CD14-positive monocyte (primary cell): Measurements from ENCODE around the gene NTN5. TPM values are rescaled to one million over a fixed set of nuclear protein-coding genes. Genes with fewer than 3 reads are reported as not detected.

ENCODE experiments used
- DNase-seq, 3 donors: peaks; one replicate each; pipeline ENCODE4 v3.0.0-alpha.2; 2011 to 2022
- H2AFZ ChIP-seq: 2 replicates; pipeline ENCODE4 v1.6.0; 2012; ENCODE audit warnings: mild to moderate bottlenecking, low read depth, low read length, inconsistent platforms; ENCODE audit not compliant: insufficient read depth, poor library complexity, severe bottlenecking
- H3K27ac ChIP-seq, 2 donors: 1 replicate in 1 of 2; 2 replicates in 1 of 2; pipeline ENCODE4 v1.5.1; 2012 to 2013; ENCODE audit warnings: low read length in 2 of 2, control low read depth in 1 of 2, inconsistent platforms in 1 of 2, low read depth in 1 of 2, mild to moderate bottlenecking in 1 of 2
- H3K27me3 ChIP-seq, 2 donors: one replicate each; pipeline versions ENCODE4 v1.6.0 to v1.6.1; 2011 to 2013; ENCODE audit warnings: low read length in 2 of 2; ENCODE audit not compliant: control insufficient read depth in 2 of 2, insufficient read depth in 2 of 2
- H3K36me3 ChIP-seq, 2 donors: replicated peaks in 1 of 2; 1 replicate in 1 of 2; 2 replicates in 1 of 2; pipeline versions ENCODE4 v1.5.1 to v1.6.1; 2012 to 2013; ENCODE audit warnings: low read length in 2 of 2, control low read depth in 1 of 2, inconsistent platforms in 1 of 2, mild to moderate bottlenecking in 1 of 2; ENCODE audit not compliant: insufficient read depth in 2 of 2, control insufficient read depth in 1 of 2
- H3K4me1 ChIP-seq, 2 donors: 1 replicate in 1 of 2; 2 replicates in 1 of 2; pipeline versions ENCODE4 v1.5.1 to v1.6.1; 2012 to 2013; ENCODE audit warnings: low read length in 2 of 2, control low read depth in 1 of 2, inconsistent platforms in 1 of 2, mild to moderate bottlenecking in 1 of 2, moderate library complexity in 1 of 2; ENCODE audit not compliant: insufficient read depth in 2 of 2, control insufficient read depth in 1 of 2
- H3K4me2 ChIP-seq: replicated peaks from 2 replicates; pipeline ENCODE3; 2012; ENCODE audit warnings: low read length, moderate library complexity, mild to moderate bottlenecking; ENCODE audit not compliant: poor library complexity, severe bottlenecking; ENCODE audit errors: extremely low read depth
- H3K4me3 ChIP-seq, 3 experiments: fragments of 200-600 bp in 1 of 3; sonication (generic) in 1 of 3; replicated peaks in 1 of 3; 1 replicate in 2 of 3; 2 replicates in 1 of 3; pipeline ENCODE4 v1.5.1; 2011 to 2013; ENCODE audit warnings: low read length in 3 of 3, mild to moderate bottlenecking in 3 of 3, control low read depth in 2 of 3, low read depth in 2 of 3, inconsistent platforms in 1 of 3, moderate library complexity in 1 of 3
- H3K79me2 ChIP-seq: 2 replicates; pipeline ENCODE4 v1.6.0; 2012; ENCODE audit warnings: mild to moderate bottlenecking, control low read depth, inconsistent platforms, low read length, moderate library complexity; ENCODE audit not compliant: insufficient read depth
- H3K9ac ChIP-seq: 2 replicates; pipeline ENCODE4 v1.6.0; 2017; ENCODE audit warnings: low read length, mild to moderate bottlenecking; ENCODE audit not compliant: insufficient read depth, poor library complexity, severe bottlenecking
- H3K9me3 ChIP-seq, 2 donors: replicated peaks in 1 of 2; 1 replicate in 1 of 2; 2 replicates in 1 of 2; pipeline versions ENCODE4 v1.5.1 to v1.6.1; 2012 to 2013; ENCODE audit warnings: low read length in 2 of 2, control low read depth in 1 of 2; ENCODE audit not compliant: control insufficient read depth in 1 of 2, insufficient read depth in 1 of 2
- H4K20me1 ChIP-seq: 2 replicates; pipeline ENCODE4 v1.6.0; 2012; ENCODE audit warnings: mild to moderate bottlenecking, low read length, control low read depth, moderate library complexity; ENCODE audit not compliant: insufficient read depth
- H3K27ac Mint-ChIP-seq, 7 donors: one replicate each; pipeline ENCODE4 v1.8.0; 2020; ENCODE audit warnings: mild to moderate bottlenecking in 7 of 7, mixed read lengths in 7 of 7, moderate library complexity in 6 of 7, inconsistent platforms in 2 of 7
- H3K27me3 Mint-ChIP-seq, 3 donors: one replicate each; pipeline ENCODE4 v1.8.0; 2021 to 2022; ENCODE audit warnings: low read depth in 3 of 3, mild to moderate bottlenecking in 3 of 3, mixed read lengths in 3 of 3, moderate library complexity in 3 of 3, inconsistent platforms in 1 of 3
- H3K36me3 Mint-ChIP-seq, 2 donors: one replicate each; pipeline ENCODE4 v1.8.0; 2020; ENCODE audit warnings: mixed read lengths in 2 of 2, inconsistent platforms in 1 of 2, mild to moderate bottlenecking in 1 of 2
- H3K4me1 Mint-ChIP-seq: one replicate; pipeline ENCODE4 v1.8.0; 2020; ENCODE audit warnings: mild to moderate bottlenecking, mixed read lengths
- H3K4me3 Mint-ChIP-seq, 2 donors: one replicate each; pipeline ENCODE4 v1.8.0; 2020; ENCODE audit warnings: mild to moderate bottlenecking in 2 of 2, mixed read lengths in 2 of 2, moderate library complexity in 1 of 2
- H3K9me3 Mint-ChIP-seq, 7 donors: one replicate each; pipeline ENCODE4 v1.8.0; 2020 to 2022; ENCODE audit warnings: mixed read lengths in 7 of 7, mild to moderate bottlenecking in 6 of 7, moderate library complexity in 6 of 7, inconsistent platforms in 2 of 7
- CTCF ChIP-seq: fragments of 200-600 bp; IDR thresholded peaks from one replicate; pipeline ENCODE4 v1.8.0; 2022; ENCODE audit warnings: antibody characterized with exemption, mild to moderate bottlenecking
- WGBS: methylation state at CpG from one replicate; pipeline ENCODE4 v1.1.5; 2013; ENCODE audit warnings: missing lambda C conversion rate; ENCODE audit not compliant: insufficient coverage; 5-methylcytosine and 5-hydroxymethylcytosine counted together
- intact Hi-C, 2 donors: fragments of 100-400 bp; cut with micrococcal nuclease; formaldehyde crosslinking; loops; one replicate each; pipeline versions ENCODE4 v1.15.0 to v1.15.1; 2023
- polyA plus RNA-seq, 3 donors: library from polyadenylated mRNA; depleted of rRNA in 1 of 3; unstranded in 2 of 3; stranded (reverse) in 1 of 3; fragments of 300-500 nt in 2 of 3; fragments of >200 nt in 1 of 3; fragmentation: Illumina TruSeq in 2 of 3; gene quantifications; 1 replicate in 2 of 3; 2 replicates in 1 of 3; pipeline ENCODE4 v1.2.3, GENCODE V29; 2012 to 2021

The NTN5 gene
- polyA plus RNA-seq, 3 donors, result 0.44 TPM; not detected in 2

- Mint-ChIP-seq H3K9me3 (peaks cover 0 to 3% (median 0%) of the 10 kb centered on the region in 7 donors), H3K27ac (peak overlapping the region in 3 of 7 donors; percentile 51 to 55 (median 52)), H3K36me3 (peaks cover 0 to 3% of the 10 kb centered on the region in 2 donors), H3K4me3 (peak overlapping the region in 1 of 2 donors; percentile 3), H3K27me3 (peaks cover 11 to 28% (median 25%) of the 10 kb centered on the region in 3 donors), H3K4me1 (peaks cover 43% of the 10 kb centered on the region)
- intact Hi-C loops, result loop anchor here (1.0 to 10.0 kb wide), 6 partner anchors 29 to 191 kb away; partner anchors contain the start of genes HSD17B14 (in 2 of the 2) and MAMSTR (in 1 of the 2)
- Histone ChIP-seq H3K4me2 (peak overlapping the region; percentile 91), H3K79me2 (no peaks in the 10 kb centered on the region), H3K36me3 (no peaks in the 10 kb centered on the region), H3K4me3 (peak overlapping the region in 2 of 3 experiments; percentile 37 to 75), H3K4me1 (peaks cover 30 to 44% of the 10 kb centered on the region in 2 donors), H3K27me3 (peaks cover 0 to 10% of the 10 kb centered on the region in 2 donors), H2AFZ (peak overlapping the region; percentile 83), H3K27ac (no peak overlapping the region), H4K20me1 (no peaks in the 10 kb centered on the region), H3K9me3 (no peaks in the 10 kb centered on the region), H3K9ac (no peak overlapping the region)
- no peak for TF ChIP-seq CTCF
- no peak for DNase-seq
- 0% methylated on average over 5 of the region's 10 CpGs for WGBS
Measured at GRCh38 chr19:48646722-48647216, 26.0 kb downstream of the NTN5 start.

- H3K4me1 Mint-ChIP-seq, result peaks cover 44% of the 10 kb centered on the region
- Histone ChIP-seq H3K27me3 (peaks cover 0 to 10% of the 10 kb centered on the region in 2 donors), H3K27ac (no peak within 1 kb of the TSS), H3K4me1 (peaks cover 30 to 44% of the 10 kb centered on the region in 2 donors), H3K4me3 (peak within 1 kb of the TSS; percentile 33 to 75 (median 37)), H3K9me3 (no peaks in the 10 kb centered on the region), H2AFZ (peak within 1 kb of the TSS; percentile 83), H4K20me1 (no peaks in the 10 kb centered on the region), H3K4me2 (peak within 1 kb of the TSS; percentile 91), H3K79me2 (no peaks in the 10 kb centered on the region), H3K36me3 (no peaks in the 10 kb centered on the region), H3K9ac (peak within 1 kb of the TSS; percentile 33)
- TF ChIP-seq CTCF, result peak; percentile 88
- H3K36me3 Mint-ChIP-seq, result peaks cover 0 to 6% of the 10 kb centered on the region in 2 donors
- peak within 1 kb of the TSS; percentile 15 to 80 (median 66) for H3K27ac Mint-ChIP-seq
- H3K4me3 Mint-ChIP-seq, result peak within 1 kb of the TSS; percentile 76 to 94
- DNase-seq, result peak; percentile 73 to 83 (median 83)
- intact Hi-C loops, result loop anchor here (1.0 to 10.0 kb wide), 6 partner anchors 29 to 191 kb away; partner anchors contain the start of genes HSD17B14 (in 2 of the 2) and MAMSTR (in 1 of the 2)
- H3K9me3 Mint-ChIP-seq, result peaks cover 0 to 3% (median 0%) of the 10 kb centered on the region in 7 donors
- WGBS, result under 1% methylated on average over 21 of the region's 33 CpGs
- H3K27me3 Mint-ChIP-seq, result peaks cover 11 to 28% (median 25%) of the 10 kb centered on the region in 3 donors
Measured at GRCh38 chr19:48646001-48646721, 26.7 kb downstream of the NTN5 start, which contains the start of gene CA11. CA11 (minus strand) TSS chr19:48646187; CDS start chr19:48645632, 555 bp downstream.
